Fibroblast of skin of back (primary cell): ENCODE data around the gene ACOT7.
"Not testable (repeated sequence)": the region's sequence is repeated elsewhere in the genome, so short reads cannot be mapped to it uniquely, and the experiment has no call there.

Source experiments
- DNase-seq: peaks from one replicate; pipeline ENCODE4 v3.0.0-alpha.2; 2013

Gene ACOT7

DNA sequence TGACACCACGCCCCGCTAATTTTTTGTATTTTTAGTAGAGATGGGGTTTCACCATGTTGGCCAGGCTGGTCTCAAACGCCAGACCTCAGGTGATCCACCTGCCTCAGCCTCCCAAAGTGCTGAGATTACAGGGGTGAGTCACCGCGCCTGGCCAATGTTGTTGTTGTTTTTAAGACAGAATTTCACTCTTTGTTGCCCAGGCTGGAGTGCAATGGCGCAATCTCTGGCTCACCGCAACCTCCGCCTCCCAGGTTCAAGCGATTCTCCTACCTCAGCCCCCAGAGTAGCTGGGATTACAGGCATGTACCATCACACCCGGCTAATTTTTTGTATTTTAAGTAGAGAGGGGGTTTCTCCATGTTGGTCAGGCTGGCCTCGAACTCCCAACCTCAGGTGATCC lies 173.9 kb downstream of the ACOT7 start:
- DNase-seq = not testable (repeated sequence)

DNA sequence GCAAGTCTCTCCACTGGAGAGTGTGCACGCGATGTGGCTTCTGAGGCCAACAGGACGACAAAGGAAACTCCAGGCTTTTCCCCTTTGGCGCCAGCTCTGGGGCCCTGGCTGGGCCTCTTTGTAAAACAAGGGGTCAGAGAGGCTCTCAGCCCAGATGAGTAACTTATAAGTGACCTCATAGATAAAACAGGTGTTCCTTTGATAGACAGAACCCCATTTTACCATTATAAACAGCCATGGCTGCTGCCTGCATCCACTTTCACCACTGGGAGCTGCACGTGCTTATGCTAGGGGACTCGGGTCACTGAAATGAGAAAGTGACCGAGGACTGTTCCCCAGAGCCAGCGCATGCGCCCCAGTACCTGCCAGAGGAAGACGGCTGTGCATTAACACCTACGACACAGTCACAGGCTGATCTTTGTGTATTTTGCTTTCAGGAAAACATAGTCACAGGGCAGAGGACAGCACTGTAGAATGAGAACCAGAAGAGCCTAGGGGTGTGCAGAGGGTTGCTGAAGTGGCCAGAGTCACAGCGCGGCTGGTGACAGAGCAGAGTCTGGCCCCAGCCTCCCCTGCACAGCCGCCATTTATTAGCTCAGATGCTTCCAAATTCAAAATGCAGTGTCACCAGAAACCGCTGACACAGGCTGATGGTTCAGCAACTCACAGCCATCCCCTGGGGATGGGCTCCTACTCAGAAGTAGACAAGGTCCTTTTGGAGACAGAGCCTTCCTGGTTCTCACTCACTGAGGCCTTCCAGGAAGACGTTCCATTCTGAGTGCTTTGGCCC lies 175.0 kb downstream of the ACOT7 start:
- no peak for DNase-seq
